GM23338 (cell line): ENCODE results near the gene LLGL2. TPM values are rescaled to one million over a fixed set of nuclear protein-coding genes. Genes with fewer than 3 reads are reported as not detected.

Source experiments
- ATAC-seq: fragments of 200-7000 bp; cut with Tn5 transposase; 3 replicates; pipeline ENCODE4 v1.9.1; 2020
- DNase-seq: peaks from one replicate; pipeline ENCODE4 v3.0.0-alpha.2; 2015; ENCODE audit warnings: low spot score
- H2AFZ ChIP-seq: fragments of 200-600 bp; sonication (generic); 2 replicates; pipeline ENCODE4 v1.8.0; 2016; ENCODE audit warnings: antibody characterized with exemption, mild to moderate bottlenecking, moderate library complexity
- H3F3A ChIP-seq: fragments of 200-600 bp; sonication (generic); replicated peaks from 2 replicates; pipeline ENCODE4 v1.8.0; 2017; ENCODE audit warnings: antibody characterized with exemption, mixed run types, low read depth
- H3K27ac ChIP-seq: fragments of 200-600 bp; sonication (generic); 2 replicates; pipeline ENCODE4 v1.6.1; 2016; ENCODE audit warnings: low read depth
- H3K27me3 ChIP-seq: fragments of 200-600 bp; sonication (generic); 2 replicates; pipeline ENCODE4 v1.8.0; 2016; ENCODE audit warnings: mild to moderate bottlenecking, mixed run types, moderate library complexity; ENCODE audit not compliant: insufficient read depth
- H3K36me3 ChIP-seq: fragments of 200-600 bp; sonication (generic); 2 replicates; pipeline ENCODE4 v1.8.0; 2016; ENCODE audit warnings: mild to moderate bottlenecking; ENCODE audit not compliant: insufficient read depth
- H3K4me1 ChIP-seq: fragments of 200-600 bp; sonication (generic); 2 replicates; pipeline ENCODE4 v1.8.0; 2016; ENCODE audit warnings: mild to moderate bottlenecking, moderate library complexity; ENCODE audit not compliant: insufficient read depth
- H3K4me2 ChIP-seq: fragments of 200-600 bp; sonication (generic); 2 replicates; pipeline ENCODE4 v1.7.1; 2017; ENCODE audit warnings: mixed run types
- H3K4me3 ChIP-seq: fragments of 200-600 bp; sonication (generic); 2 replicates; pipeline ENCODE4 v1.6.1; 2016; ENCODE audit warnings: mixed run types
- H3K79me2 ChIP-seq: fragments of 200-600 bp; sonication (generic); replicated peaks from 2 replicates; pipeline ENCODE4 v1.8.0; 2017; ENCODE audit warnings: mild to moderate bottlenecking; ENCODE audit not compliant: insufficient read depth
- H3K9me2 ChIP-seq: fragments of 200-600 bp; sonication (generic); 2 replicates; pipeline ENCODE4 v1.8.0; 2017; ENCODE audit not compliant: insufficient read depth
- H4K20me1 ChIP-seq: fragments of 200-600 bp; sonication (generic); replicated peaks from 2 replicates; pipeline ENCODE4 v1.8.0; 2017; ENCODE audit warnings: mild to moderate bottlenecking; ENCODE audit not compliant: insufficient read depth
- H3K27ac Mint-ChIP-seq: 2 replicates; pipeline ENCODE4 v1.8.0; 2020; ENCODE audit warnings: inconsistent platforms, mild to moderate bottlenecking, moderate library complexity, mixed read lengths
- H3K27me3 Mint-ChIP-seq: 3 replicates; pipeline ENCODE4 v1.8.0; 2022; ENCODE audit warnings: low read depth, mild to moderate bottlenecking, moderate library complexity, mixed read lengths, inconsistent platforms; ENCODE audit not compliant: insufficient read depth, poor library complexity
- H3K36me3 Mint-ChIP-seq: 3 replicates; pipeline ENCODE4 v1.8.0; 2021; ENCODE audit warnings: low read depth, mild to moderate bottlenecking, inconsistent platforms, moderate library complexity, mixed read lengths
- H3K4me1 Mint-ChIP-seq: 3 replicates; pipeline ENCODE4 v1.8.0; 2020; ENCODE audit warnings: mild to moderate bottlenecking, inconsistent platforms, mixed read lengths
- H3K4me3 Mint-ChIP-seq: 3 replicates; pipeline ENCODE4 v1.8.0; 2021; ENCODE audit warnings: moderate library complexity, mild to moderate bottlenecking, inconsistent platforms, mixed read lengths
- H3K9me3 Mint-ChIP-seq: 3 replicates; pipeline ENCODE4 v1.8.0; 2020; ENCODE audit warnings: moderate library complexity, mild to moderate bottlenecking, inconsistent platforms, mixed read lengths
- ETS1 ChIP-seq: IDR thresholded peaks from 2 replicates; pipeline ENCODE4 v1.6.1; 2016; ENCODE audit warnings: antibody characterized with exemption
- JUNB ChIP-seq: IDR thresholded peaks from one replicate; pipeline ENCODE4 v1.6.1; 2016; ENCODE audit warnings: antibody characterized with exemption; ENCODE audit not compliant: unreplicated experiment
- POLR2AphosphoS5 ChIP-seq: IDR thresholded peaks from 2 replicates; pipeline ENCODE4 v1.6.1; 2016; ENCODE audit warnings: antibody characterized with exemption, low read depth
- REST ChIP-seq: IDR thresholded peaks from one replicate; pipeline ENCODE4 v1.6.1; 2018; ENCODE audit warnings: antibody characterized with exemption; ENCODE audit not compliant: unreplicated experiment
- STAT1 ChIP-seq: IDR thresholded peaks from one replicate; pipeline ENCODE4 v1.6.1; 2016; ENCODE audit warnings: antibody characterized with exemption; ENCODE audit not compliant: unreplicated experiment
- ZNF114 ChIP-seq: fragments of 250-450 bp; sonication (Bioruptor Pico); IDR thresholded peaks from 2 replicates; pipeline ENCODE4 v1.5.0; 2020; ENCODE audit warnings: mild to moderate bottlenecking, moderate library complexity
- ZNF462 ChIP-seq: fragments of 250-450 bp; sonication (Bioruptor Pico); IDR thresholded peaks from 2 replicates; pipeline ENCODE4 v1.5.0; 2020; ENCODE audit warnings: mild to moderate bottlenecking, moderate library complexity
- polyA plus RNA-seq: library from polyadenylated mRNA; unstranded; fragments of >200 nt; fragmentation: Nextera tagmentation; extraction: Ambion mirVana; gene quantifications from 2 replicates; pipeline ENCODE4 v1.2.1, GENCODE V29; 2016
- total RNA-seq: library from RNA; depleted of rRNA; stranded (reverse); fragments of >200 nt; shearing (Covaris generic); gene quantifications from 2 replicates; pipeline ENCODE4 v1.2.3, GENCODE V29; 2014

Gene LLGL2
- total and polyA plus RNA-seq, 2 experiments from 2014 or later, result 62.5 to 78.5 TPM

- Histone ChIP-seq H3K36me3 (no peaks in the 10 kb centered on the region), H3F3A (0 out of 2 replicates have a peak, but pooled peaks cover 7% of the 10 kb centered on the region), H2AFZ (no peak overlapping the region), H3K4me2 (no peak overlapping the region), H4K20me1 (peaks cover 6% of the 10 kb centered on the region; the same call in 1 of the 2 replicates), H3K79me2 (no peaks in the 10 kb centered on the region), H3K27ac (no peak overlapping the region), H3K9me2 (no peaks in the 10 kb centered on the region), H3K4me3 (no peak overlapping the region), H3K4me1 (peaks cover 7% of the 10 kb centered on the region; the same call in 1 of the 2 replicates), H3K27me3 (no peaks in the 10 kb centered on the region)
- Mint-ChIP-seq H3K4me3 (no peak overlapping the region), H3K27ac (no peak overlapping the region), H3K36me3 (no peaks in the 10 kb centered on the region), H3K9me3 (no peaks in the 10 kb centered on the region), H3K4me1 (peaks cover 38% of the 10 kb centered on the region), H3K27me3 (peaks cover 7% of the 10 kb centered on the region)
- no peak for TF ChIP-seq ZNF114
- no peak for TF ChIP-seq ETS1
- no peak for TF ChIP-seq POLR2AphosphoS5
- TF ChIP-seq REST, result no peak
- TF ChIP-seq ZNF462, result no peak
- no peak for TF ChIP-seq JUNB
- no peak for TF ChIP-seq STAT1
- ATAC-seq (no peak), DNase-seq (no peak)
Measured at GRCh38 chr17:75547091-75547490, 21.6 kb downstream of the LLGL2 start.
